HG02852 (cell line): ENCODE data around the gene CLK2.
"Not testable (repeated sequence)": the region's sequence is repeated elsewhere in the genome, so short reads cannot be mapped to it uniquely, and the experiment has no call there.

Experiments used
- ATAC-seq: cut with Tn5 transposase; IDR thresholded peaks from one replicate; pipeline ENCODE4 v1.9.1; 2021; ENCODE audit warnings: mild to moderate bottlenecking, moderate library complexity; ENCODE audit not compliant: unreplicated experiment

CLK2 gene

GRCh38 chr1:155268630-155269029, 4.7 kb downstream of the CLK2 start:
- ATAC-seq: no peak

DNA sequence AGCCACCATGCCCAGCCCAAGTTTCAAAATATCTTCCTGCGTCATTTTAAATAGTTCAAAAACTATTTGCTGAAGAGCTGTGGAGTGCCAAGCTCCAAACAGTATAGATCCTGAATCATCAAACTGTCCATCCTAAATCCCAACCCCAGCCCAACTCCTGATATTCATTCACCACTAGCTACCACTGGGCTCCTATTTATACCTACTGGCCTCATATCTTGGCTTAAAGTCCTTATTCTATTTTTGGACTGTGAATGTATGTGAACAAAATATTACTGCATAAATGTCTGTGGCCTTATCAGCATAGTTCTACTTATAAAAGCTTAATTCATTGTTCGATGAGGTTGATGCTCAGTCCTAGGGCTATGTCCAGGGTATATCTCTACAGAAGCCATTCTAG, 5.9 kb downstream of the CLK2 start:
- ATAC-seq: no peak

- no peak for ATAC-seq
These were observed 6.8 kb downstream of the CLK2 start for GRCh38 chr1:155266553-155266952.

DNA sequence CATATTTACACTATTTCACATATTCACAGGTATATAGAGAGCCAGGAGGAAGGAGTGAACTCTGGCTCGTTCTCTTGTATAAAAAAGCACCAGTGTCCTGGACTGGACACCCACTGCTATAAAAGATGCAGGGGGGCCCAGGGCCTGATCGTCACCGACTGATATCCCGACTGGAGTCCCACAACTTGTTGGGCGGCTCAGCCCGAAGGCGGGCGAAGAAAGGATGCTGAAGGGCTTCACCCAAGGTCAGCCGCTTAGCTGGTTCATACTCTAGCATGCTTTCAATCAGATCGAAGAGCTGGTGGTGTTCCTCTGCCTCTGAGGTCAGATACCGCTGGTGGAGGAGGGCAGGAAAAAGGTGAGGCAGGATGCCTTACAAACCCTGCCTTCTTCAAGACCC, 10.2 kb downstream of the CLK2 start:
- ATAC-seq: no peak

- peak; percentile 92 for ATAC-seq
These were observed 11.2 kb downstream of the CLK2 start, which contains the start of gene SCAMP3 for GRCh38 chr1:155261852-155262673. TSS of gene SCAMP3 (minus strand) at chr1:155262360. CDS start at chr1:155262151, 209 bp downstream.

- ATAC-seq: no peak
These were observed 11.8 kb downstream of the CLK2 start for GRCh38 chr1:155261493-155261851.

GRCh38 chr1:155260276-155260675, 13.0 kb downstream of the CLK2 start:
- ATAC-seq: no peak

GRCh38 chr1:155256058-155256852, 17.0 kb downstream of the CLK2 start:
- no peak for ATAC-seq

GRCh38 chr1:155255243-155256007, 17.9 kb downstream of the CLK2 start, which contains the start of gene ENTREP3:
TSS of gene ENTREP3 (minus strand) at chr1:155255483. CDS start at chr1:155254877, 606 bp downstream.
- ATAC-seq: peak; percentile 64

DNA sequence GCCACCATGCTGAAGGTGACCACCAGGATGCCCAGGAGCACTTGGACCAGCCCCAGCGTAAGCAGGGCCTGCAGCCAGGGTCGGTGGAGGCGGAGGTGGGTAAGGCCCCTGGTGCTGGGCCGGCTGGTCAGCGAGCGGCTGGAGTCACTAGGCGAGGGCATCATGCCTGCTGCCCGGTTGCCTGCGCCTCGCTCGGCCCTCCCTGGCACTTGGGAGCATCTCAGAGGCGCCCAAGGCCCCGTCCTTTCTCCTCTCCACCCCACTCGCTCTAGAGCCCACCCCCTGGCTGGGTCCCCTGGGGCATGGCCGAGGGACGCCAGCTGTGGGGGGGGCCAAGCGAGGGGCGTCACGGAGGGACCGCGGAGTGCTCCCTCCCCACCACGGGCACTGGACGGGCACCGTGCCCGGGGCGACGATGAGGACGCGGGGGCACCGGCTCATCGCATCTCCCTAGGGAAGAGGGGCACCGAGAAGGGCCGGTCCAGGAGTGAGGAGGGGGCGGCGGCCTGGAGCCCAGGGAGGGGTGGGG, 18.5 kb downstream of the CLK2 start:
- no peak for ATAC-seq

DNA sequence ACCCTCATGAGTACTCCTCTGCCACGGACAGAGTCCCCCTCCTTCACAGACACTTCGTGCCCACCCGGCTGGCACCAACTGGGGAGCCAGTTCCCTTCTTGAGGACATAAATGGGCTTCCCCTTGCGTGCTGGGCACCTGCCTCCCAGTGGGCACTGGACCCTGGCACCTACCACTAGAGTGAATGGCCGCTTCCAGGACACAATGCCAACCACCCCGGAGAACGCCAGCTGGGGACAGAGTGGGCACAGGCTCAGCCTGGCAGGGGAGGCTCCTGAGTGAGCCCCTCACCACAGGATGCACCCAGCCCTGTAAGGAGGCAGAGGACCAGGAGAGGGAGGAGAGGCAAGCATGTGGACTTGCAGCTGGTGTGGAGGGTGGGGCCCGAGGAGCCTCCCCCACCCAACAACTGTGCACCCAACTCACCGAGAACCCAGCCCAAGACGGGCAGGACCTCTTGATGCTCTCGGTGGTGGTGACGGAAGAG, 19.0 kb downstream of the CLK2 start:
- no peak for ATAC-seq

- ATAC-seq: no peak
These were observed 19.5 kb downstream of the CLK2 start for GRCh38 chr1:155253797-155254196.

DNA sequence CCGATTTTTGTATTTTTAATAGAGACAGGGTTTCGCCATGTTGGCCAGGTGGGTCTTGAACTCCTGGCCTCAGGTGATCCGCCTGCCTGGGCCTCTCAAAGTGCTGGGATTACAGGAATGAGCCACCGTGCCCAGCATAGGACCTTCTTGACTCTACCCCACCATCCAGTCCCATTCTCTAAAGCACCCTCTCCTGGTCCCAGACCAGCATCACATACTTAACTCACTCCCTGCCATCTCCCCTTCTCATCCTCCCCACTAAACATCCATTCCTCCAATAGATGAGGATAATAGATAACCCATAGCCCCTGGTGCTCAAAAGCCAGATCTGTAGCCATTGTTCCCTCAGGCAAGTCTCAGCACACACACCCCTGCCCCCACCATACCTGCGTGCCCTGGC, 20.1 kb downstream of the CLK2 start:
- no peak for ATAC-seq

DNA sequence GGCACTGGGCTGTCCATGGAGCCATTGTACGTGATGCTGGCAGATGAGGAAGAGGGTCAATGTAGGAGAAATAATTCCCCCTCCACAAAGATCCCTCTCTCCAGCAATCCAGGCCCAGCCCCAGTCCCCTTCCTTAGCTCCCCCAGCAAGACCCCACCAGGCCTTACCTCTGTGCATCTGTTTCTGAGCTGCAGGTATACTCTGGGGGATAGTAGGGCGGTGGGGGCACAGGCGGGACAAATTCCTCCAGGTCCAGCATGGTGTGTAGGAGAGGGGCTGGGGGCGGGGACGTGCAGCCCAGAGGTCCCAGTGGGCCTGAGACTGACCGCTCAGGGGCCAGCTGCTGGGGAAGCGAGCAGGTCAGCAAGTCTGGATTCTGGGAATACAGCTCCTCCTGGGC, 21.7 kb downstream of the CLK2 start:
- ATAC-seq: no peak

- peak; percentile 84 for ATAC-seq
These were observed 22.5 kb downstream of the CLK2 start for GRCh38 chr1:155250633-155251449.

DNA sequence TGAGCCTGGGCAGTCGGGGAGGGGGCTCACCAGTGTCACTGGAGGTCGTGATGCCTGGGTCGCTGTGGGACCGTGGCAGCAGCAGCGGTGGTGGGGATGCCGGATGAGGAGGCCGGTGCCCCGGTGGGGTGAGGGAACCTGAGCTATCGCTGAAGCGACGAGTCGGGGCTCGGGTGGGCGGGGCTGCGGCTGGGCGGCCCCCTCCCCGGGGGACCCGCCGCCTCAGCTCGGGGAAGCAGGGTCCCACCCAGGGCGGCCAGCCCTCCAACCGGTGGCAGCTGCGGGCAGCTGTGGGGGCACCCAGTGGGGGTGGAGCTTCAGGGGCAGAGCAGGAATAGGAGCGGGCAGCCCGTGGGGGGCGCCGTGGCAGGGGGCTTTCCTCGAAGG, 23.1 kb downstream of the CLK2 start:
- ATAC-seq: no peak

GRCh38 chr1:155247667-155248553, 25.4 kb downstream of the CLK2 start:
- no peak for ATAC-seq

GRCh38 chr1:155246796-155247195, 26.5 kb downstream of the CLK2 start:
- ATAC-seq: not testable (repeated sequence)

GRCh38 chr1:155245163-155245524, 28.2 kb downstream of the CLK2 start:
- no peak for ATAC-seq
